ENCODE measurements around the gene DOCK3. TPM values are rescaled to one million over a fixed set of nuclear protein-coding genes. Genes with fewer than 3 reads are reported as not detected.
A peak's percentile ranks its signal among the peaks of the same experiment; 100 is the strongest.
"Not testable (repeated sequence)": the region's sequence is repeated elsewhere in the genome, so short reads cannot be mapped to it uniquely, and the experiment has no call there.

The DOCK3 gene
- polyA plus RNA-seq, 1 donor from 2014 or later: 15.6 TPM

- no peaks in the 10 kb centered on the region for H3K9me2 ChIP-seq (ENCODE audit: insufficient read depth, low read length)
- H3K79me2 ChIP-seq (replicated peaks; ENCODE audit: insufficient read depth, low read length): peaks cover 7% of the 10 kb centered on the region
- H3K27ac ChIP-seq (ENCODE audit: low read length): no peak overlapping the region
- TF ChIP-seq REST (IDR thresholded peaks at IDR 0.05; ENCODE audit: borderline replicate concordance): peak; percentile 64
- no peak for TF ChIP-seq MXI1 (conservative IDR thresholded peaks at IDR 0.05; ENCODE audit: poor library complexity, severe bottlenecking)
- peak; percentile 87 for TF ChIP-seq EP300 (conservative IDR thresholded peaks at IDR 0.05; ENCODE audit: poor library complexity, severe bottlenecking)
- peak; percentile 40 for TF ChIP-seq POLR2AphosphoS5 (IDR thresholded peaks at IDR 0.05)
- H3K9ac ChIP-seq (ENCODE audit: low read length): no peak overlapping the region
- peaks cover 5% of the 10 kb centered on the region for H3K36me3 ChIP-seq (ENCODE audit: insufficient read depth, low read length)
- no peak overlapping the region for H2AFZ ChIP-seq (ENCODE audit: low read depth, low read length)
- H3K27me3 ChIP-seq (ENCODE audit: insufficient read depth, low read depth, low read length): no peaks in the 10 kb centered on the region
- no peak overlapping the region for H3K4me3 ChIP-seq (ENCODE audit: low read length)
- H3K4me2 ChIP-seq (ENCODE audit: low read length): no peak overlapping the region
- no peaks in the 10 kb centered on the region for H4K20me1 ChIP-seq (ENCODE audit: insufficient read depth)
- H3K9me3 ChIP-seq (ENCODE audit: low read length): peaks cover 4% of the 10 kb centered on the region
- no peaks in the 10 kb centered on the region for H3F3A ChIP-seq (ENCODE audit: insufficient read depth, low read length, poor library complexity, severe bottlenecking)
These were observed 103.0 kb downstream of the DOCK3 start for GRCh38 chr3:50777680-50778079.

- not testable (repeated sequence) for H3K9ac ChIP-seq (ENCODE audit: low read length); H3K9me2 ChIP-seq (ENCODE audit: insufficient read depth, low read length); H3K27ac ChIP-seq (ENCODE audit: low read length); H3K36me3 ChIP-seq (ENCODE audit: insufficient read depth, low read length); H3F3A ChIP-seq (ENCODE audit: insufficient read depth, low read length, poor library complexity, severe bottlenecking); H3K4me3 ChIP-seq (ENCODE audit: low read length); H4K20me1 ChIP-seq (ENCODE audit: insufficient read depth); H3K79me2 ChIP-seq (replicated peaks; ENCODE audit: insufficient read depth, low read length); H2AFZ ChIP-seq (ENCODE audit: low read depth, low read length); H3K9me3 ChIP-seq (ENCODE audit: low read length); H3K27me3 ChIP-seq (ENCODE audit: insufficient read depth, low read depth, low read length); H3K4me2 ChIP-seq (ENCODE audit: low read length)
These were observed 107.0 kb downstream of the DOCK3 start for GRCh38 chr3:50781766-50782165.

- no peak overlapping the region for H3K27ac ChIP-seq (ENCODE audit: low read length)
- H3K9me3 ChIP-seq (ENCODE audit: low read length): no peaks in the 10 kb centered on the region
- no peak for TF ChIP-seq EZH2 (IDR thresholded peaks at IDR 0.05; ENCODE audit: borderline replicate concordance, insufficient read depth, low read length, poor library complexity, severe bottlenecking)
- TF ChIP-seq POLR2AphosphoS5 (IDR thresholded peaks at IDR 0.05): no peak
- TF ChIP-seq REST (IDR thresholded peaks at IDR 0.05; ENCODE audit: borderline replicate concordance): no peak
- TF ChIP-seq CTCF (IDR thresholded peaks at IDR 0.05; ENCODE audit: poor library complexity, severe bottlenecking): no peak
- TF ChIP-seq EP300 (conservative IDR thresholded peaks at IDR 0.05; ENCODE audit: poor library complexity, severe bottlenecking): no peak
- TF ChIP-seq SMC3 (conservative IDR thresholded peaks at IDR 0.05; ENCODE audit: poor library complexity): no peak
- no peak for TF ChIP-seq TAF1 (IDR thresholded peaks at IDR 0.05; ENCODE audit: low read depth)
- TF ChIP-seq RAD21 (conservative IDR thresholded peaks at IDR 0.05): no peak
- no peak for TF ChIP-seq MXI1 (conservative IDR thresholded peaks at IDR 0.05; ENCODE audit: poor library complexity, severe bottlenecking)
- no peaks in the 10 kb centered on the region for H3K9me2 ChIP-seq (ENCODE audit: insufficient read depth, low read length)
- no peak overlapping the region for H3K4me2 ChIP-seq (ENCODE audit: low read length)
- H3K9ac ChIP-seq (ENCODE audit: low read length): no peak overlapping the region
- H3K79me2 ChIP-seq (replicated peaks; ENCODE audit: insufficient read depth, low read length): no peaks in the 10 kb centered on the region
- H4K20me1 ChIP-seq (ENCODE audit: insufficient read depth): no peaks in the 10 kb centered on the region
- H3K4me3 ChIP-seq (ENCODE audit: low read length): no peak overlapping the region
- no peaks in the 10 kb centered on the region for H3F3A ChIP-seq (ENCODE audit: insufficient read depth, low read length, poor library complexity, severe bottlenecking)
- H3K36me3 ChIP-seq (ENCODE audit: insufficient read depth, low read length): no peaks in the 10 kb centered on the region
- no peak overlapping the region for H2AFZ ChIP-seq (ENCODE audit: low read depth, low read length)
- H3K27me3 ChIP-seq (ENCODE audit: insufficient read depth, low read depth, low read length): no peaks in the 10 kb centered on the region
These were observed 111.9 kb downstream of the DOCK3 start for GRCh38 chr3:50786631-50787030.

- H3K79me2 ChIP-seq (replicated peaks; ENCODE audit: insufficient read depth, low read length); H3K4me2 ChIP-seq (ENCODE audit: low read length); H3K36me3 ChIP-seq (ENCODE audit: insufficient read depth, low read length); H3K9ac ChIP-seq (ENCODE audit: low read length); H3K27ac ChIP-seq (ENCODE audit: low read length); H3K27me3 ChIP-seq (ENCODE audit: insufficient read depth, low read depth, low read length); H3K4me3 ChIP-seq (ENCODE audit: low read length); H3K9me3 ChIP-seq (ENCODE audit: low read length); H4K20me1 ChIP-seq (ENCODE audit: insufficient read depth); H3F3A ChIP-seq (ENCODE audit: insufficient read depth, low read length, poor library complexity, severe bottlenecking); H2AFZ ChIP-seq (ENCODE audit: low read depth, low read length); H3K9me2 ChIP-seq (ENCODE audit: insufficient read depth, low read length): not testable (repeated sequence)
These were observed 116.2 kb downstream of the DOCK3 start for GRCh38 chr3:50790894-50791293.

Measured in neural cell (in vitro differentiated cells).